GM19043 (cell line): ENCODE data around the gene LILRA5.
"Not testable (repeated sequence)": the region's sequence is repeated elsewhere in the genome, so short reads cannot be mapped to it uniquely, and the experiment has no call there.

Experiments
- ATAC-seq: cut with Tn5 transposase; IDR thresholded peaks from one replicate; pipeline ENCODE4 v1.9.1; 2021; ENCODE audit warnings: low read depth; ENCODE audit not compliant: unreplicated experiment

Gene LILRA5

DNA sequence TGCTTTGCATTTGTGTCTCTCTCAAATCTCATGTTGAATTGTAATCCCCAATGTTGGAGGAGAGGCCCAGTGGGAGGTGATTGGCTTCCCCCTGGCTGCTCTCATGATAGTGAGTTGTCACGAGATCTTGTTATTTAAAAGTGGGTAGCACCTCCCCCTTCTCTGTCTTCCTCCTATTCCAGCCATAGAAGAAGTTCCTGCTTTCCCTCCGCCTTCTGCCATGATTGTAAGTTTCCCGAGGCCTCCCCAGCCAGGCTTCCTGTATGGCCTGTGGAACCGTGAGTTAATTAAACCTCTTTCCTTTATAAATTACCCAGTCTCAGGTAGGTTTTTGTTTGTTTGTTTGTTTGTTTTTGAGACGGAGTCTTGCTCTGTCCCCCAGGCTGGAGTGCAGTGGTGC lies 22.2 kb upstream of the LILRA5 start:
- ATAC-seq = no peak

DNA sequence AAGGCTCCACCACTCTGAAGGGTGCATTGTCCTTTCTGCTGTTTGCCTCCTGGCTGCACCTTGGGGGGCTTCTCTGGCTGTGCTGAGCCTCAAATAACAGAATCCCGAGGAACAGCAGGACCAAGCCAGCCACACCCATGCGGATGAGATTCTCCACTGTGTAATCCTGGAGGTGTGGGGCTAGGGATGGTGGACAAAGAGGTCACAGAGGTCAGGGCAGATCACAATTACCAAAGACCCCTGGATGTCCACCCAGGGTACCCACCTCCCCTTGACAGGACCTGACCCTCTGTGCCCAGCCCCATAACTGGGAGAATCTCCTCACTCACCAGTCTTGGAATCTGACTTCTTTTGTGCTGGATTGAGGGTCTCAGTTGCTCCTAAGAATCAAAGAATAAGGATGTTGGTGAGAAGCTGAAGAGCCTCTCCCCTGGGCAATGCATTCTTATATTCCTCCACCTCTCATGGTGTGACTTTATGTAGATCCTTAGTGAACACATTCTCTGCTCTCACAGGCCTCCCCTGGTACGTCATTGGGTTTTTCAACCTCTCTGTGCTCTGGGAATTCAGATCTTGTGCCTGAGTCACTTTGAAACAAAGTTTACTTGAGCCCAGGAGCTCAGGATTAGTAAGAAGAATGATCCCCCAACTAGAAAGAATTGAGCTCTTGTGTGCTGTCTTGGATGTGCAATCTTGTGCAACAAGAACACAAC lies 20.8 kb upstream of the LILRA5 start:
- no peak for ATAC-seq

DNA sequence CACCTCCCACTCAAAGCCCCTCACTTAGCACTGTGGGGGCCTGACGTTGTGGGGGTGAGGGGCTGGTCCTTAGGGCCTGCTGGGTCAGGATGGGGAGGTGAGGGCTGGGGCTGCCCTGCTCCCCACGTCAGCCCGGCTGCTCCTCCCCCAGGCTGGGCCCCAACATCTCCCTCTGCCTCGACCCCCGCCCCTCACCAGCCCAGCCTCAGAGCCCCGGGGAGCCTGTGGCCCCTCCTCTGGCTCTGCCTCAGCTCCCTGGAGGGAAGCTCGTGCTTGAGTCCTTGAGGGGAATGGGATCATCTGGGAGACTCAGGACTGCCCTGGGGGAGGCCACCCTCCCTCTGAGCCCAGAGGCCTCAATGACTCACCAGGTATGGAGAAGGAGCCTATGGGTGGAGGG lies 19.2 kb upstream of the LILRA5 start:
- no peak for ATAC-seq

DNA sequence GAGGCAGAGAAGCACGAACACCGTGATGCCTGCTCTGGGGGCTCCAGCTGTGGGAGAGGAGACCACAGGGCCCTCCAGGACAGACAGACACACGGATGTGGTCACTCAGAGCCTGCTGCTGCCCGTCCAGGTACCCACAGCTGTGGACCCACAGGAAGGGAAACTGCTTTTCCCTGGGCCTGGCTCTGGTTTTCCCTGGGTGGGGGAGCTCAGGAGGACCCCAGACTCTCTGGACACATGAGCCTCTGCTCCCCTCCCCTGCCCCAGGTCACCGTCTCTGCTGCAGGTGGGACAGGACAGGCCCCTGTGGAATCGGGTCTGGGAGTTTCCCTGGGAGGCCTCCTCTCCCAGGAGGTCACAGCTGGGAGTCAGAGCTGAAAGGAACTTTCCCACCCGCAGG lies 18.7 kb upstream of the LILRA5 start:
- no peak for ATAC-seq

DNA sequence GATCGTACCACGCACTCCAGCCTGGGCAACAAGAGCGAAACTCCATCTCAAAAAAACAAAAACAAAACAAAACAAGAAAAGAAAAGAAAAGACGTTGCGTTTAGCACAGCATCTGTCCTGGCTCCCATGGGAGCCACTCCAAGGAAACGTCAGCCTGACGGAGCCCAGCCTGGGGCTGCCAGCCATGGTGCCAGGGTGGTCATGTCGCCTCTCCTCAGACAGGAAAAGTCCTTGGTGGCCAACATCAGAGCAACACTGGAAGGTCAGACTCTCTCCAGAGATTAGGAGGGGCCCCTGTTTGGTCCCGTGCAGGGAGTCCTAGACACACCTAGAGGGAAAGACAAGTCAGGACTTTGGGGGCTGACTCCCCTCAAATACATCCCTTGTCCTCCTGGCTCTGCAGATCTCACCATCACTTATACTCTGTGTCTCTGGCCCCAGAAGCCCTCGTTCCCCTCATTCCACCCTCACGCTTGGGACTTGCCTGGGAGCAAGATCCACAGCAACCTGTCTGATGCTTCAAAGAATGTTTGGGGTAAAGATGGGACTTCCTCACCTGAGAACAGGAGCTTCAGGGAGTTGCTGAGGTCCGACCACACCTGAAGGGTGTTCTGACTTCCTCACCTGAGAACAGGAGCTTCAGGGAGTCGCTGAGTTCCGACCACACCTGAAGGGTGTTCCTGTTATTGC lies 16.7 kb upstream of the LILRA5 start:
- no peak for ATAC-seq

DNA sequence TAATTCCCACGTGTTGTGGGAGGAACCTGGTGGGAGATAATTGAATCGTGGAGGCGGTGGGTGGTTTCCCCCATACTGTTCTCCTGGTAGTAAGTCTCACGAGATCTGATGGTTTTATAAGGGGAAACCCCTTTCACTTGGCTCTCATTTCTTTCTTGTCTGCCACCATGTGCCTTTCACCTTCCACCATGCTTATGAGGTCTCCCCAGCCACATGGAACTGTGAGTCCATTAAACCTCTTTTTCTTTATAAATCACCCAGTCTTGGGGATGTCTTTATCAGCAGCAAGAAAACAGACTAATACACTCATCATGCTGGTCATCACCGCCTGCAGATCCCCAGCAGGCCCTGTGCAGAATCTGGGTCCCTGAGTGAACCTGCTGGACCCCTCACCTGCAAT lies 15.8 kb upstream of the LILRA5 start:
- not testable (repeated sequence) for ATAC-seq

DNA sequence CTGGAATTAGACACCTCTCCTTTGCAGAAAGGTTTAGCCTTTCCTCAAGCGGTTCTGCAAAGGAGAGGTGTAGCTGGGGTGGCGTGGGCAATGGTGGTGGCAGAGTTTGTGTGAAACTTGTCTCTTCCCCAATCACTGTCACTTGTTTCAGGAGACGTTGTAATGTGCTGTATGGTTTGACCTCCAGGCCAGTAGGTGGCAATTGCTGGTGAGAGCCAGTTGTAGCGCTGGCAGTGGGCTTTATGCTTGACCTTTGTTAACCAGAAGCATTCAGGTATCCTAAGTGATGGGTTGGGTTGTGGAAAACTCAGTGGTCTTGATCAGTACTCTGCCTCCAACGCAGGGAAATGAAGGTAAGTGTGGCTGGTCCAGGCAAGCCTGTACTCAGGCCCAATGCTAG lies 12.7 kb upstream of the LILRA5 start:
- ATAC-seq = no peak

DNA sequence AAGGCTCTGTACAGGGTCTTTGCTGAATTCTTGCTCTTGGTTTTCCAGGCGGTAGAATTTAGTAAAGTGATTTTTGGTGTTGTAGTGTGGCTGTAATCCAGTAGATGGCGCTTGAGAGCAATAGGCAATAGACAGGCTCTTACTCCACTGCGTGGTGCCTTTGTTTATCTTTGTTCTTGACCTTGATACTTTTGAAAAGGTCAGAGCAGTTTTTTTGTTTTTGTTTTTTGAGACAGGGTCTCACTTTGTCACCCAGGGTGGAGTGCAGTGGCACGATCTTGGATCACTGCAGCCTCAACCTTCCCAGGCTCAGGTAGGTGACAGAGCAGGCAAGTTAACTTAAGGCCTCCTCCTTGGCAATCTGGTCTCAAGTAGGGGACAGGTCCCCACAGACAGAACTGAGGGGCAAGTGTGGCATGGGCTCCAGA lies 12.2 kb upstream of the LILRA5 start:
- no peak for ATAC-seq

DNA sequence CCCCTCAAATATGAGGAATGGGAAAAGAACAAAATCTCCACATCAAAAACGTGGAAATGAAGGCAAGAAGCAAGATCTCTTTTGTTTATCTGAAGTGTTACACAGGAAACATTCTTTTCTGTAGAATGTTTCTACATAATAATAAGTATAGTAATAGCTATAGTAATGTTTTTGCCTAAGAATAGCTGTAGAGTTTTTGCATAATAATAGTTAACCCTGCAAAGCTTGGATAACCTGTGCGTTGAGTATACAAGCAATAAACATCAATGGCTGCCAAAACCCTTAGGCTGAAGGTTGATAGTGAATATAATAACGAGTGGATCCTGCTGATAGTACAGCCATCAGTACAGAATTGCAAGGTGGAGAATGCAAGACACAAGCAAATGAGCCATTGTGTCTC lies 11.1 kb upstream of the LILRA5 start:
- no peak for ATAC-seq

DNA sequence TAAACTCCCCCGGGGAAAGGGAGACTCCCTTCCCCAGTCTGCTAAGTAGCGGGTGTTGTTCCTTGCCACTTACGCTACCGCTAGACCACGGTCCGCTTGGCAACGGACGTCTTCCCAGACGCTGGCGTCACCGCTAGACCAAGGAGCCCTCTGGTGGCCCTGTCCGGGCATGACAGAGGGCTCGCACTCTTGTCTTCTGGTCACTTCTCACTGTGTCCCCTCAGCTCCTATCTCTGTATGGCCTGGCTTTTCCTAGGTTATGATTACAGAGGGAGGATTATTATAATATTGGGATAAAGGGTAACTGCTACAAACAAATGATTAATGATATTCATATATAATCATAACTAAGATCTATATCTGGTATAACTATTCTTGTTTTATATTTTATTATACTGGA lies 10.0 kb upstream of the LILRA5 start:
- ATAC-seq = not testable (repeated sequence)

DNA sequence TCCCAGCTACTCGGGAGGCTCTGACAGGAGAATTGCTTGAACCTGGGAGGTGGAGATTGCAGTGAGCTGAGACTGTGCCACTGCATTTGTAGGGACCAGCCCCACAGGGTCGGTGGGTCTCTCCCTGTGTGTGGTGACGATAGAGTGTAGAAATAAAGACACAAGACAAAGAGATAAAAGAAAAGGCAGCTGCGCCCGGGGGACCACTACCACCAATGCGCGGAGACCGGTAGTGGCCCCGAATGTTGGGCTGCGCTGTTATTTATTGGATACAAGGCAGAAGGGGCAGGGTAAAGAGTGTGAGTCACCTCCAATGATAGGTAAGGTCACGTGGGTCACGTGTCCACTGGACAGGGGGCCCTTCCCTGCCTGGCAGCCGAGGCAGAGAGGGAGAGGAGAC lies 9.3 kb upstream of the LILRA5 start:
- ATAC-seq = not testable (repeated sequence)

DNA sequence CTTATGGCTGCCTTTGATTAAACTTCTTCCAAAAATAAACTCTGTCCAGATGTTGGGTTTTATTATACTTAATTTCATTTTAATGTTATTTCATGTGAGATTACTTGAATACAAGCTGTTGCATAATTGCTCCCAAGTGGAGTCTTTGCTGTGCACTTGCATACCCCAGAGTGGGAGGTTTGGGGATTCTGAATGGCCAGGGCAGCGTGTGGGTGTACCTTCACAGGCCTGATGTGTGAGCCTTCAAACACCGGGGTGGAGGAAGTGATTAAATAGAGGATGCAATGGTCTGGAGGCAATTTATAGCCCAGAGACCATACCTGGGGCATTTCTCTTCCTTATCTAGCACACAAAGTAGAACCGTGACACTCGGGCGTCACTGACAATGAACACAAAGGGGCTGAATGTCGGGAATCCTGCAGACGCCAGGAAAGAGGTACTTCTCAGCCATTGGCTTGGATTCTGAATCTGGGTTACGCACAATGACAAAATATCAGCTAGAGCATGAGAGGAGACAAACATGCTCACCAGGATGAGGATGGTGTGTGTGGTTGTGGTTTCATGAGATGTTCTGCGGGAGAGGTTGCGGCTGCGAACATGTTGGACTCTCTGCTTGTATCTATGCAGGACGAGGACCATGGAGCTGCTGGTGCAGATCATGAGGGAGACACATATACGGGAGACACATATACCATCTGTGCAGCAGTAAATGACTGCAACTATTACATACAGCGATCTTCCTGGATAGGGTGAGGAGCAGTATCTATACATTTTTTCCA lies 7.1 kb upstream of the LILRA5 start:
- no peak for ATAC-seq

DNA sequence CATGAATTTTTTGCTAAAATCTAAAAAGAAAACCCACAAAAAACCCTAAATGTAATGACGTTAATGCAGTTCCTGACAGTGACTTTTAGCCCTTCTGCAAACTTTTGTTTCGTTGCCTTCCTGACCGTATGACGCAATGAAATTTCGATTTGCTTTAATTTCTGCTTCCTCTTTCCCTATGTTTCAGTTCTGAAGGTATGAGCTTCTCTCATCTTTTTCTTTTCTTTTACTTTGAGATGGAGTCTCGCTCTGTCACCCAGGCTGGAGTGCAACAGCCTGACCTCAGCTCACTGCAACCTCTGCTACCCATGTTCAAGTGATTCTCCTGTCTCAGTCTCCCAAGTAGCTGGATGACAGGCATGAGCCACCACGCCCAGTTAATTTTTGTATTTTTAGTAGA lies 6.1 kb upstream of the LILRA5 start:
- no peak for ATAC-seq

DNA sequence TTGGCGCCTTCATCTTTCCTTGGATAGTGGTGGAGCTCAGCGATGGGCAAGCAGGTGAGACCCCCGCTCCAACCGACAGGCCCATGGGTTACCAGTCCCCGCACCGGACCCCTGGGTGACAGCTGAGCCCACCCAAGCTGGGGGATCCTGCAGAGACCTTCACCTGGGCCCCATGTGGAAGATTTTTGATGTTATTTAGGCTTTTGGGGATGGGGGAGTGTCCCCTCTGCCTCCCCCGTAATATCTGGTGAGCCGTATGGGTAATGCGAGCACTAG lies 4.9 kb upstream of the LILRA5 start:
- no peak for ATAC-seq

DNA sequence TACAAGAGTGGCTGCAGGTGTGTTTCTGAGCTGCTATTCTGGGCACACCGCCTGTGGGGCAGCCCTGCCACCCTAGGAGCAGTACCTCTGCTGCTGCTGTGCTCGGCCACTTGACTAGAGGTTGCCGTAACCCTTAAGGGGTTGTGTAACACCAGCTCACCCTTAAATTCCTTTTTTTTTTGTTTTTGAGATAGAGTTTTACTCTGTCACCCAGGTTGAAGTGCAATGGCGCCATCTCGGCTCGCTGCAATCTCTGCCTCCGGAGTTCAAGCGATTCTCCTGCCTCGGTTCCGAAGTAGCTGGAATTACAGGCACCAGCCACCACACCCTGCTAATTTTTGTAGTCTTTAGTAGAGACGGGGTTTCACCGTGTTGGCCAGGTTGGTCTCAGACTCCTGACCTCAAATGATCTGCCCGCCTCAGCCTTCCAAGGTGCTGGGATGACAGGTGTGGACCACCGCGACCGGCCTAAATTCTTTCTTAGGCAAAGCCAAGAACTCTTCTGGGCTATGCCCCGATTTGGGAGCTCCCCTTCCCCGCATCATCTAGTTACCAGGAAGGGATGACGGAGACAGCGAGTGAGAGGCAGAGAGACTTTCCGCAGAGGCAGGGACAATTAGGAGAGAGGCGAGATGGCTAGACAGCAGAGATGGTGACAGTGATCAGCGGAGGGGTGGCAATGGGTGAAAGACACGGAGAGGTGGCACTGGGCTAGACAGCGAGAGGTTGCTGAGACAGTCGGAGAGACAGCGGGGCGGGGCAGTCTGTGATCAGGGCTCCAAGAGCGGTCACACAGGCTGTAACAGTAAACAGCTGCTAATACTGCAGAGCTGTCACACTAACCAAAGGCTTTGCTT lies 4.4 kb upstream of the LILRA5 start:
- ATAC-seq = no peak

DNA sequence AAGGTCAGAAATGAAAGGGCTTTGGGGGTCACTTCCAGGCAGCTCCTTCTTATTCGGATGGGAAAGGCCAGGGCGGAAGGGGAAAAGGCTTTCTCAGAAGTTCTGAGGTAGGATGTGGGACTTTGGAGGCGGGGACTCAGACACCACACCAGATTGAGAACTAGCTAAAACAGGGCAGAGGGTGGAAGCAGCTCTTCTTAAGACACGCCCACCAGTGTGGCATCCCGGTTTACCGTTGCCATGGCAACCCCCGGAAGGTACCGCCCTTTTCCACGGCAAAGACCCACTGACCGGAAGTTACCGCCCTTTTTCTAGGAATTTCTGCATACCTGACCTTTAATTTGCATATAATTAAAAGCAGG lies 3.8 kb upstream of the LILRA5 start:
- no peak for ATAC-seq

DNA sequence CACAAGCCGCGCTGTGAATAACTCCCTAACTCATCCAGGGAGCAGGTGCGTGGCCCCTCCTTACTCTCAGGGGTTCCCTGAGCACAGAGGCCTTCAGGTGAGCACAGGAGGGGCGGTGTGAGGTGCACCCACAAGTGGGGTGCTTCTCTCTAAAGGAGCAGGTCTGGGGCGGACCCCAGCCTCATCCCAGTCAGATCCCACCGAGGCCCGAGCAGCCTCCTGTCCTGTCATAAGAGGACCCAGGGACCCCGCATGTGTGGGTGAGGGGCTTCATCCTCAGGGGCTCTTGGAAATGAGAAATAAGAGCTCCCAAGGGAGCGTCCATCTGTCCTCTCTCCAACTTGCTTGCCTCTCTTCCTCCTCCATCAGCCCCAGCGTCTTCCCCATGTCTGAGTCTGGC lies 3.0 kb upstream of the LILRA5 start:
- no peak for ATAC-seq

DNA sequence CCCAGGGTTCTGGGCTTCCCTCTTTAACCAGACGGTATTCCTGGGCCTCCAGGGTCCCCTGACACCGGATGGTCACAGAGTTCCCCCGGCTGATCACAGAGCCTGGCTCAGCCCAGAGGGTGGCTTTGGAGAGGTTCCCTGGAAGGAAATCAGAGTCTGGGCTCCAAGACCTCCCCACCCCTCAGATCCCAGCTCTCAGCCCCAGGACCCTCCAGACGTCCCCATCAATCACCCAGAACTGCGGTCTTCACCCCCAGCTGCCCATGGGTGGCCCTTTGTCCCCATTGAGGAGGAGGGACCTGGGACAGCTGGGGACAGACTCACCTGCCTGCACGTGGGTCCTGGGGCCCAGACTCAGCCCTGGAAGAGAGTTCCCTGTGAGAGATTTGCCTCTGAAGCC lies 955 bp downstream of the LILRA5 start:
- no peak for ATAC-seq

DNA sequence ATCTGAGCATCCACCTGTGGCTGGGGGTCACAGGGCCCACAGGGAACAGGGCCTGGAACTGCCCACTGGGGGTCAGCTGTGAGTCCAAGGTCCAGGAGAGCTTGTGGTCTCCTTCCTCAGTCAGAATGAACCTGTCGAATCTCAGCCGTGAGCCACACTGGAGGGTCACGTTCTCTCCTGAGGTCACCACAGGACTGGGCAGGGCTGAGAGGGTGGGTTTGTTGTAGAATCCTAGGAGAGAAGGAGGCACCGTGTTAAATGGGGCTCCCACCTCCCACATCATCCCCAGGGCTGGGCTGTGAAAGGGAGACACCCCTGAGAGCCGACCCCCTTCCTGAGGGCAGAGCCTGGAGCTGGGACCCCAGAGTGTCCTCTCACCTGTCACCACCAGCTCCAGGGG lies 1.5 kb downstream of the LILRA5 start:
- ATAC-seq = no peak

DNA sequence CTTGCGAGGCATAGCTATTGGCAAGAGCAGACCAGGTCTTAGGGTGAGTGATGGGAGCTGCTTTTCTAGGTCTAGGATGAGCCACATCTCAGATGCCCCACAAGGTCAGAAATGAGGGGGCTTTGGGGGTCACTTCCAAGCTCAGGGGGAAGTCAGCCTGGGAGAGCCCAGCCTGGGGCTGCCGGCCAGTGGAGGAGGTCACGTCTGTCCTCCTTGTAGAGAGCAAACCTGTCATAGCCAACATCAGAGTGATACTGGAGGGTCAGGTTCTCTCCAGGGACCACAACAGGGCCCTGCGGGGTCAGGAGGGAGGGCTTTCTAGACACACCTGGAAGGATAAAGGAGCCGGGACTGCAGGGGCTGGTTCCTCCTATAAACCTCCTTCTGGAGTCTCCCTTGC lies 2.4 kb downstream of the LILRA5 start:
- ATAC-seq = no peak

DNA sequence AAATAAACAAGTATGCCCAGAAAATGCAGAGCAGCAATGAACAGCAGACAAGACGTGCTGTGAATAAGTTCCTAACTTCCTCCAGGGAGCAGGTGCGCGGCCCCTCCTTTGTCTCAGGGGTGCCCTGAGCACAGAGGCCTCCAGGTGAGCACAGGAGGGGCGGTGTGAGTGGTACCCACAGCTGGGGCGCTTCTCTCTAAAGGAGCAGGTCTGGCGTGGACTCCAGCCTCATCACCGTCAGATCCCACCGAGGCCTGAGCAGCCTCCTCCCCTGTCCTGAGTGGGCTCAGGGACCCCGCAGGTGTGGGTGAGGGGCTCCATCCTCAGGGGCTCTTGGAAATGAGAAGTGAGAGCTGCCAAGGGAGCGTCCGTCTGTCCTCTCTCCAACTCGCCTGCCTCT lies 3.2 kb downstream of the LILRA5 start:
- ATAC-seq = no peak
